Measurements from ENCODE around the gene ELMO3.

- no peak for TF ChIP-seq CTCF (IDR thresholded peaks at IDR 0.05)
- no peak for TF ChIP-seq EZH2 (IDR thresholded peaks at IDR 0.05)
- no peak for TF ChIP-seq EZH2phosphoT487 (IDR thresholded peaks at IDR 0.05)
Measured at GRCh38 chr16:67191411-67191994, 7.4 kb upstream of the ELMO3 start.

Data from neural progenitor cell (in vitro differentiated cells).